ENCODE results near the gene HOXC10. TPM values are rescaled to one million over a fixed set of nuclear protein-coding genes. Genes with fewer than 3 reads are reported as not detected.

Gene HOXC10
- polyA plus RNA-seq, 3 donors, result not detected

DNA sequence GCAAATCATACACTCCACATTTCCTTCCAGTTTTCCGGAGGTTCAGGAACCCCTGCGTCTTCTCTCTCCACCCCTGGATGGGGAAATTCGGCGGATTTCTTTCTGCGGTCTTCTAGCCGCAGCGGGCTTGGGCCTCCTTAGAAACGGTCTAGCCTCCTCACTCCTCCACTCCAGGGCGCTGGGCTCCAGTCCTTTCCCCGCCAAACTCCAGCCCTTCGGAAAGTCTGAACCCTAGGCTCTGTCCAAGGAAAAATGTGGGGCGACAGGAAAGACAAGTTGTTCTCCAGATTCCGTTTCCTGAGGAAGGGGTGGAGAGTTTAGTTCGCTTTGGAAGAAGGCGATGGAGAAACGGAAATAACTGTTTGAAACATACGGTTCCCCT is 1.4 kb upstream of the HOXC10 start:
- TF ChIP-seq, protein P1, sequence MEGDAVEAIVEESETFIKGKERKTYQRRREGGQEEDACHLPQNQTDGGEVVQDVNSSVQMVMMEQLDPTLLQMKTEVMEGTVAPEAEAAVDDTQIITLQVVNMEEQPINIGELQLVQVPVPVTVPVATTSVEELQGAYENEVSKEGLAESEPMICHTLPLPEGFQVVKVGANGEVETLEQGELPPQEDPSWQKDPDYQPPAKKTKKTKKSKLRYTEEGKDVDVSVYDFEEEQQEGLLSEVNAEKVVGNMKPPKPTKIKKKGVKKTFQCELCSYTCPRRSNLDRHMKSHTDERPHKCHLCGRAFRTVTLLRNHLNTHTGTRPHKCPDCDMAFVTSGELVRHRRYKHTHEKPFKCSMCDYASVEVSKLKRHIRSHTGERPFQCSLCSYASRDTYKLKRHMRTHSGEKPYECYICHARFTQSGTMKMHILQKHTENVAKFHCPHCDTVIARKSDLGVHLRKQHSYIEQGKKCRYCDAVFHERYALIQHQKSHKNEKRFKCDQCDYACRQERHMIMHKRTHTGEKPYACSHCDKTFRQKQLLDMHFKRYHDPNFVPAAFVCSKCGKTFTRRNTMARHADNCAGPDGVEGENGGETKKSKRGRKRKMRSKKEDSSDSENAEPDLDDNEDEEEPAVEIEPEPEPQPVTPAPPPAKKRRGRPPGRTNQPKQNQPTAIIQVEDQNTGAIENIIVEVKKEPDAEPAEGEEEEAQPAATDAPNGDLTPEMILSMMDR (IDR thresholded peaks at IDR 0.05), result no peak
- Mint-ChIP-seq H3K36me3 (peaks cover 12 to 28% of the 10 kb centered on the region in 2 donors), H3K27ac (no peak overlapping the region), H3K4me3 (peak overlapping the region; percentile 62 to 89), H3K4me1 (peaks cover 29% of the 10 kb centered on the region), H3K27me3 (ENCODE audit: low read depth in 3 of 3) (peaks cover 98 to 100% (median 100%) of the 10 kb centered on the region in 3 donors), H3K9me3 (peaks cover 17 to 79% (median 64%) of the 10 kb centered on the region in 7 donors)
- peak overlapping the region; percentile 69 for H3K4me2 ChIP-seq (replicated peaks; ENCODE audit: extremely low read depth, low read length, poor library complexity, severe bottlenecking)
- H3K27me3 ChIP-seq (ENCODE audit: control insufficient read depth in 2 of 2, insufficient read depth in 2 of 2, low read length in 2 of 2), result peaks cover 90 to 100% of the 10 kb centered on the region in 2 donors
- peaks cover 53 to 90% of the 10 kb centered on the region in 2 donors for H3K9me3 ChIP-seq (replicated peaks in 1 of 2; ENCODE audit: control insufficient read depth in 1 of 2, insufficient read depth in 1 of 2, low read length in 2 of 2)
- intact Hi-C loops (cut with micrococcal nuclease), result loop anchor here in 1 of 2 donors (10.0 kb wide), 1 partner anchor 289 kb away; no protein-coding TSS in a partner anchor
- H3K27ac ChIP-seq (ENCODE audit: low read depth in 1 of 2, low read length in 2 of 2), result no peak overlapping the region
- H3K36me3 ChIP-seq (replicated peaks in 1 of 2; ENCODE audit: control insufficient read depth in 1 of 2, insufficient read depth in 2 of 2, low read length in 2 of 2), result no peaks in the 10 kb centered on the region
- peaks cover 30 to 36% of the 10 kb centered on the region in 2 donors for H3K4me1 ChIP-seq (ENCODE audit: control insufficient read depth in 1 of 2, insufficient read depth in 2 of 2, low read length in 2 of 2)
- peak overlapping the region in 1 of 3 experiments; percentile 63 for H3K4me3 ChIP-seq (replicated peaks in 1 of 3; ENCODE audit: low read depth in 2 of 3, low read length in 3 of 3)
- peak overlapping the region; percentile 26 for H2AFZ ChIP-seq (ENCODE audit: insufficient read depth, low read depth, low read length, poor library complexity, severe bottlenecking)
- no peaks in the 10 kb centered on the region for H4K20me1 ChIP-seq (ENCODE audit: insufficient read depth, low read length)
- no peaks in the 10 kb centered on the region for H3K79me2 ChIP-seq (ENCODE audit: insufficient read depth, low read length)
- 0% methylated on average over 2 of the region's 17 CpGs for WGBS (ENCODE audit: insufficient coverage)
- no peak overlapping the region for H3K9ac ChIP-seq (ENCODE audit: insufficient read depth, low read length, poor library complexity, severe bottlenecking)
- peak in 1 of 3 donors; percentile 13 for DNase-seq

DNA sequence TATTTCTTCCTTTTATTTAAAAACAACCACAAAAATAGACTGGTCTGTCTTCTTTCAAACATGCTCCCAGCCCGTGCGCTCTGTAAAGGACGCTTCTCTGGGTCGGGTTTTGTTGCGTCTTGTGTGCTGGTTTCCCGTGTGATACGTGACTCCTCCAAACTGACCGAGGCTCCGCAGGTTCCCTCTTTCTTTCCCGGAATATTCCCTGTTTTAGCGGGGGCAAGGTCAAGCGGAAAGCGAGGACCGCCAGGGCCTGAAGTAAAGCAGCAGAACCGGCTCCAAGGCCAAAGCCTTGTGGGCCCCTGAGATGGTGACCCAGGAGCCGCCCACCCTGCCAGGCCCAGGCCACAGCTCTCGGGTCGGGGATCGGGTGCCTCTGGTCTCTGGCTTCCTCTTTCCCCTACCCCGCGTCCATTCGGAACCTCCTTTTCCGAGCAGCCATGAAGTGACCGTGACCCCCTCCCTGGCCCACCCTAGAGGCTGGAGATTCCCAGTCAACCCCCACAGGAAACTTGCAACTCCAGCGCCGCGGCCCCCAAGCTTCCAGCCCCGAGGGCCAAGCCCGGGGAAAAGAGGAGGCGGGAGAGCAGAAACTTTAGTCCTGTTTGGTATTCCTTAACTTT is 885 bp upstream of the HOXC10 start:
- Histone ChIP-seq H3K27ac (ENCODE audit: low read depth in 1 of 2, low read length in 2 of 2) (no peak overlapping the region), H2AFZ (ENCODE audit: insufficient read depth, low read depth, low read length, poor library complexity, severe bottlenecking) (peak overlapping the region; percentile 26), H3K4me2 (replicated peaks; ENCODE audit: extremely low read depth, low read length, poor library complexity, severe bottlenecking) (peak overlapping the region; percentile 69), H3K36me3 (replicated peaks in 1 of 2; ENCODE audit: control insufficient read depth in 1 of 2, insufficient read depth in 2 of 2, low read length in 2 of 2) (no peaks in the 10 kb centered on the region), H3K9me3 (replicated peaks in 1 of 2; ENCODE audit: control insufficient read depth in 1 of 2, insufficient read depth in 1 of 2, low read length in 2 of 2) (peaks cover 53 to 90% of the 10 kb centered on the region in 2 donors), H3K4me1 (ENCODE audit: control insufficient read depth in 1 of 2, insufficient read depth in 2 of 2, low read length in 2 of 2) (peaks cover 30 to 36% of the 10 kb centered on the region in 2 donors), H3K4me3 (replicated peaks in 1 of 3; ENCODE audit: low read depth in 2 of 3, low read length in 3 of 3) (peak overlapping the region in 1 of 3 experiments; percentile 63), H3K9ac (ENCODE audit: insufficient read depth, low read length, poor library complexity, severe bottlenecking) (no peak overlapping the region), H3K27me3 (ENCODE audit: control insufficient read depth in 2 of 2, insufficient read depth in 2 of 2, low read length in 2 of 2) (peaks cover 90 to 100% of the 10 kb centered on the region in 2 donors), H4K20me1 (ENCODE audit: insufficient read depth, low read length) (no peaks in the 10 kb centered on the region), H3K79me2 (ENCODE audit: insufficient read depth, low read length) (no peaks in the 10 kb centered on the region)
- Mint-ChIP-seq H3K27me3 (ENCODE audit: low read depth in 3 of 3) (peaks cover 98 to 100% (median 100%) of the 10 kb centered on the region in 3 donors), H3K36me3 (peaks cover 12 to 31% of the 10 kb centered on the region in 2 donors), H3K9me3 (peaks cover 17 to 80% (median 62%) of the 10 kb centered on the region in 7 donors), H3K27ac (no peak overlapping the region), H3K4me1 (peaks cover 31% of the 10 kb centered on the region), H3K4me3 (peak overlapping the region; percentile 62 to 89)
- no peak for DNase-seq
- 1% methylated on average over 21 of the region's 30 CpGs for WGBS (ENCODE audit: insufficient coverage)
- intact Hi-C loops (cut with micrococcal nuclease), result loop anchor here in 1 of 2 donors (10.0 kb wide), 1 partner anchor 289 kb away; no protein-coding TSS in a partner anchor
- TF ChIP-seq, protein P1 (IDR thresholded peaks at IDR 0.05), result no peak

Data from CD14-positive monocyte (primary cell).